AG04450 (cell line): ENCODE results near the gene EXOC8. TPM values are rescaled to one million over a fixed set of nuclear protein-coding genes. Genes with fewer than 3 reads are reported as not detected.
"Not testable (repeated sequence)": the region's sequence is repeated elsewhere in the genome, so short reads cannot be mapped to it uniquely, and the experiment has no call there.

Experiments
- CTCF ChIA-PET: fragments of 300-600, 350-600 bp; formaldehyde crosslinking; extraction: SDS; loops from one replicate; lab custom pipeline; 2022; ENCODE audit warnings: antibody characterized with exemption, inconsistent platforms; lab: Charles Lee
- POLR2A ChIA-PET: fragments of 350-600 bp; formaldehyde crosslinking; extraction: SDS; loops from one replicate; lab custom pipeline; 2021; ENCODE audit warnings: antibody characterized with exemption, inconsistent platforms; lab: Yijun Ruan, JAX
- DNase-seq: peaks from one replicate; pipeline ENCODE4 v3.0.0-alpha.2; 2011; ENCODE audit warnings: low read depth, low spot score
- H3K27ac ChIP-seq: one replicate; pipeline ENCODE4 v1.5.1; 2012; ENCODE audit warnings: low read depth, low read length, control low read depth
- H3K27me3 ChIP-seq: one replicate; pipeline ENCODE4 v1.6.0; 2012; ENCODE audit warnings: low read length; ENCODE audit not compliant: control insufficient read depth, insufficient read depth
- H3K4me3 ChIP-seq: 2 replicates; pipeline ENCODE4 v1.5.1; 2011; ENCODE audit warnings: mild to moderate bottlenecking, low read depth, low read length, control low read depth
- H3K9me3 ChIP-seq: 2 replicates; pipeline ENCODE4 v1.5.1; 2012; ENCODE audit warnings: low read length; ENCODE audit not compliant: control insufficient read depth, insufficient read depth
- polyA plus RNA-seq: library from polyadenylated mRNA; depleted of rRNA; stranded (reverse); fragments of >200 nt; gene quantifications from 2 replicates; pipeline ENCODE4 v1.2.3, GENCODE V29; 2011
- TF ChIP-seq, protein P1 (sequence below): IDR thresholded peaks from 2 replicates; pipeline ENCODE4 v1.5.1; 2011; ENCODE audit warnings: low read depth, low read length, control low read depth, inconsistent platforms

EXOC8 gene
- polyA plus RNA-seq, 1 experiment = 5.0 TPM

DNA sequence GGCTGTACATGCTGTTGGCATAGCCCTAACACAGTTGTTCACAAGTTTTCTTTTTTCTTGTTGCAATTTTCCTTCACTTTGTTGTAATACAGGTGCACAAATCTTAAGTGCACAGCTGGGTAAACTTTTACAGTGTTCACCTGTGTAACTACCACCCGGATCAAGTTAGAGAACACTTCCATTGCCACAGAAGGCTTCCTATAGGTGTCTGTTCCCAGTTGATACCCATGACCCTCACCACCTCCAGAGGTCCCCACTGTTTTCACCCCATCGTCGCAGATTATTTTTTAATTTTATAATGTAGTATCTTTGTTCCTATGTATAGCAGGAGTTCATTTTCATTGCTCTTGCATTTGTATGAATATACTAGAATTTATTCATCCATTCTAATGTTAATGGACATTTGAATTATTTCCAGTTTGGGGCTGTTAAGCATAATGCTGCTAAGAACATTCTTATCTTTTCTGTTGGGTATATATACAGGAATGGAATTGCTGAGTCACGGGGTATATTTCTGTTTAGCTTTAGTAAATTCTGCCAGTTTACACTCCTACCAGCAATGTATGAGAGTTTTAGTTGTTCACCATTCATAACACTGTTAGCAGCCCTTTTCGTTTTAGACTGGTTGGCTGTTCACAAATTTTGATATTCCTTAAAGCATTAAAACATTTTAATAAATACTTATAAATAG is 16.8 kb upstream of the EXOC8 start:
- H3K4me3 ChIP-seq = no peak overlapping the region
- no peak for DNase-seq
- H3K9me3 ChIP-seq = no peaks in the 10 kb centered on the region
- TF ChIP-seq, protein P1, sequence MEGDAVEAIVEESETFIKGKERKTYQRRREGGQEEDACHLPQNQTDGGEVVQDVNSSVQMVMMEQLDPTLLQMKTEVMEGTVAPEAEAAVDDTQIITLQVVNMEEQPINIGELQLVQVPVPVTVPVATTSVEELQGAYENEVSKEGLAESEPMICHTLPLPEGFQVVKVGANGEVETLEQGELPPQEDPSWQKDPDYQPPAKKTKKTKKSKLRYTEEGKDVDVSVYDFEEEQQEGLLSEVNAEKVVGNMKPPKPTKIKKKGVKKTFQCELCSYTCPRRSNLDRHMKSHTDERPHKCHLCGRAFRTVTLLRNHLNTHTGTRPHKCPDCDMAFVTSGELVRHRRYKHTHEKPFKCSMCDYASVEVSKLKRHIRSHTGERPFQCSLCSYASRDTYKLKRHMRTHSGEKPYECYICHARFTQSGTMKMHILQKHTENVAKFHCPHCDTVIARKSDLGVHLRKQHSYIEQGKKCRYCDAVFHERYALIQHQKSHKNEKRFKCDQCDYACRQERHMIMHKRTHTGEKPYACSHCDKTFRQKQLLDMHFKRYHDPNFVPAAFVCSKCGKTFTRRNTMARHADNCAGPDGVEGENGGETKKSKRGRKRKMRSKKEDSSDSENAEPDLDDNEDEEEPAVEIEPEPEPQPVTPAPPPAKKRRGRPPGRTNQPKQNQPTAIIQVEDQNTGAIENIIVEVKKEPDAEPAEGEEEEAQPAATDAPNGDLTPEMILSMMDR = no peak
- ChIA-PET POLR2A (interaction anchor here (1.8 kb wide), 1 partner anchor 17 kb away, joined by 4 read pairs; the partner anchor contains the start of genes EXOC8 and SPRTN), CTCF (interaction anchor here (0.6 to 3.9 kb wide), 3 partner anchors 16 to 556 kb away, joined by 3 to 43 read pairs (median 3); partner anchors contain the start of gene SPRTN)
- no peak overlapping the region for H3K27ac ChIP-seq
- no peaks in the 10 kb centered on the region for H3K27me3 ChIP-seq

DNA sequence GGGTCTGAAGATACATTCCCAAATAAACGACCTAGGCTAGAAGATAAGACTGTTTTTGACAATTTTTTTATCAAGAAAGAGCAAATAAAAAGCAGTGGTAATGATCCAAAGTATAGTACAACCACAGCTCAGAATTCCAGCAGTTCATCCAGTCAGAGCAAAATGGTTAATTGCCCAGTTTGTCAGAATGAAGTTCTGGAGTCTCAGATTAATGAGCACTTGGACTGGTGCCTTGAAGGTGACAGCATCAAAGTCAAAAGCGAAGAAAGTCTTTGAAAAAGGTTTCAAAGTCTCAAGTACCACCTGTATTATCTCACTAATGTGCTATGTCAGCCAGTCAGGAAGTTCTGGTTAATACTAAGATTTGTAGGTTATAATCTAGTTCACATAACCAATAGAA is 15.4 kb upstream of the EXOC8 start:
- H3K4me3 ChIP-seq = no peak overlapping the region
- TF ChIP-seq, protein P1 = no peak
- CTCF ChIA-PET = no interaction called here
- no peaks in the 10 kb centered on the region for H3K9me3 ChIP-seq
- no peak for DNase-seq
- POLR2A ChIA-PET = no interaction called here
- H3K27me3 ChIP-seq = no peaks in the 10 kb centered on the region
- no peak overlapping the region for H3K27ac ChIP-seq

DNA sequence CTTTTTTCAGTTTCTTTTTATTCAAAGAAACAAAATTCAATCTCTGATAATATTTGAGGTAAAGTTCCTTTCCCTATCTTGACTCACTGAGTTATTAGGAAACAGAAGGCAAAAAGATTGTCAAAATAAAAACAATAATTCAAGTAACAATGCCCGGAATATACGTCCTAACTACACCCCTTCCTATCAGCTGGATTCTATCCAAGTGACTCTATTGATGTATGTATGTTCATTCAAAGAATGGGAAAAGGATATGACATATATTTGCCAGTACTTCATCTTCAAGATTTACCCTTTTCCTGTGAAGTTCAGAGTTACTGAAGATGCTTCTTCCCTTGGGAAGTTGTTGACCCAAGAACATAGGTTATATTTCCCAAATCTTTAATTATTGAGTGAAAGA is 14.2 kb upstream of the EXOC8 start:
- Histone ChIP-seq H3K4me3 (no peak overlapping the region), H3K9me3 (no peaks in the 10 kb centered on the region), H3K27me3 (no peaks in the 10 kb centered on the region), H3K27ac (no peak overlapping the region)
- ChIA-PET CTCF (no interaction called here), POLR2A (no interaction called here)
- TF ChIP-seq, protein P1 = no peak
- no peak for DNase-seq

DNA sequence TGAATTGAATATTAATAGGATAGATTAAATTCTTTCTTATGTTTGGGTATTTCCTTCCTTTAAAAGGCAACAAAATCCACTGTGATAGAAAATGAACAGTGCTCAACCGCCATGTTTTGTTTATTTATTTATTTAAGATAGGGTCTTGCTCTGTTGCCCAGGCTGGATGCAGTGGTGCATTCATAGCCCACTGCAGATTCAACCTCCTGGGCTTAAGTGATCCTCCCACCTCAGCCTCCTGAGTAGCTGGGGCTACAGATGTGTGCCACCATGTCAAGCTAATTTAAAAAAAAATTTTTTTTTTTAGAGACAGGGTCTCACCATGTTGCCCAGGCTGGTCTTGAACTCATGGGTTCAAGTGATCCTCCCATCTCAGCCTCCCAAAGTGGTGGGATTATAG is 11.2 kb upstream of the EXOC8 start:
- DNase-seq, H3K27me3 ChIP-seq, POLR2A ChIA-PET, H3K9me3 ChIP-seq, H3K4me3 ChIP-seq, H3K27ac ChIP-seq: not testable (repeated sequence)
- CTCF ChIA-PET = interaction anchor here (0.6 to 1.1 kb wide), 2 partner anchors 8 to 54 kb away, joined by 3 to 4 read pairs; no protein-coding TSS in a partner anchor

DNA sequence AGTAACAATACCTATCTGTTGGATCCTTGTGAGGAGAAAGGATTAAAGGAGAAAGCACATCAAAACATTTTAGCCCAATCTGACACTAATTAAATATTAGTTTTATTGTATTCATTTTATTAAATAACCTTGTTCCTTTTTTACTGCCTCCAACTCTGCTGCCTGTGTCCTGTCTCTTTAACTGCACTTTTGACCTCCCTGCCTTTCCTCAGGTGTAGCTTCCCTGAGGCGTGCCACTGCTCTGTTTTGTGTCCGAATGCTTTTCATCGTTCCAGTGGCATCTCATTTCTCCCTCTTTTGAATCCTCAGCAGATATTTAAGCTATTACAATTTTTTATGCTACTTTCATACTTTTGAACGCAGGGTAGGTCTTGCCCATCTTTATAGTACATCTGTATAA is 10.8 kb upstream of the EXOC8 start:
- Histone ChIP-seq H3K9me3 (no peaks in the 10 kb centered on the region), H3K4me3 (no peak overlapping the region), H3K27me3 (no peaks in the 10 kb centered on the region), H3K27ac (no peak overlapping the region)
- POLR2A ChIA-PET = interaction anchor here (0.6 kb wide), 1 partner anchor 10 kb away, joined by 3 read pairs; the partner anchor contains the start of genes EXOC8 and SPRTN
- CTCF ChIA-PET = interaction anchor here (1.1 kb wide), 1 partner anchor 9 kb away, joined by 4 read pairs; no protein-coding TSS in a partner anchor
- TF ChIP-seq, protein P1 = no peak
- DNase-seq = no peak
